ENCODE results near the gene SUGT1. TPM values are rescaled to one million over a fixed set of nuclear protein-coding genes. Genes with fewer than 3 reads are reported as not detected.

The SUGT1 gene
- total and polyA plus RNA-seq, 2 of the 13 experiments (the other 11 are each of a cell fraction or from before 2014, with no cell fraction given) = 23.1 to 71.2 TPM

DNA sequence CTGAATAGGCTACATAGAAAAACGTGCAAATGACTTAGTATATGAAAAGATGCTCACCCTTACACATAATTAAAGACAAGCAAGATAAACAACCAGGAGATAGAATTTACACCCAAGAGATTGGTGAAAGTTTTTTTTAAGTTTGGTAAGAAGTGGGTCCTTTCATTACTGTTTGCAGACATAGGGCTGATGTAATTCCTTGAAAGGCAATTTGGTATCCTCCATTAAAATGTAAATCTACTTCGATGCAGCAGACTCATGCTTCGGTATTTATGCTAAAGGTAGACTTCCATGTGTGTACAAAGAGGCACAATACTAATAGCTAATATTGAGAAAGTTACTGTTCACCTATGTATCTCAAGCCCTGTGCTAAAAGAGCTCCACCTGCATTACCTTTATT lies 53.4 kb downstream of the SUGT1 start (continued):
- TF ChIP-seq, protein P1, sequence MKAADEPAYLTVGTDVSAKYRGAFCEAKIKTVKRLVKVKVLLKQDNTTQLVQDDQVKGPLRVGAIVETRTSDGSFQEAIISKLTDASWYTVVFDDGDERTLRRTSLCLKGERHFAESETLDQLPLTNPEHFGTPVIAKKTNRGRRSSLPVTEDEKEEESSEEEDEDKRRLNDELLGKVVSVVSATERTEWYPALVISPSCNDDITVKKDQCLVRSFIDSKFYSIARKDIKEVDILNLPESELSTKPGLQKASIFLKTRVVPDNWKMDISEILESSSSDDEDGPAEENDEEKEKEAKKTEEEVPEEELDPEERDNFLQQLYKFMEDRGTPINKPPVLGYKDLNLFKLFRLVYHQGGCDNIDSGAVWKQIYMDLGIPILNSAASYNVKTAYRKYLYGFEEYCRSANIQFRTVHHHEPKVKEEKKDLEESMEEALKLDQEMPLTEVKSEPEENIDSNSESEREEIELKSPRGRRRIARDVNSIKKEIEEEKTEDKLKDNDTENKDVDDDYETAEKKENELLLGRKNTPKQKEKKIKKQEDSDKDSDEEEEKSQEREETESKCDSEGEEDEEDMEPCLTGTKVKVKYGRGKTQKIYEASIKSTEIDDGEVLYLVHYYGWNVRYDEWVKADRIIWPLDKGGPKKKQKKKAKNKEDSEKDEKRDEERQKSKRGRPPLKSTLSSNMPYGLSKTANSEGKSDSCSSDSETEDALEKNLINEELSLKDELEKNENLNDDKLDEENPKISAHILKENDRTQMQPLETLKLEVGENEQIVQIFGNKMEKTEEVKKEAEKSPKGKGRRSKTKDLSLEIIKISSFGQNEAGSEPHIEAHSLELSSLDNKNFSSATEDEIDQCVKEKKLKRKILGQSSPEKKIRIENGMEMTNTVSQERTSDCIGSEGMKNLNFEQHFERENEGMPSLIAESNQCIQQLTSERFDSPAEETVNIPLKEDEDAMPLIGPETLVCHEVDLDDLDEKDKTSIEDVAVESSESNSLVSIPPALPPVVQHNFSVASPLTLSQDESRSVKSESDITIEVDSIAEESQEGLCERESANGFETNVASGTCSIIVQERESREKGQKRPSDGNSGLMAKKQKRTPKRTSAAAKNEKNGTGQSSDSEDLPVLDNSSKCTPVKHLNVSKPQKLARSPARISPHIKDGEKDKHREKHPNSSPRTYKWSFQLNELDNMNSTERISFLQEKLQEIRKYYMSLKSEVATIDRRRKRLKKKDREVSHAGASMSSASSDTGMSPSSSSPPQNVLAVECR (CRISPR knock-in tag; IDR thresholded peaks at IDR 0.05; ENCODE audit: borderline replicate concordance) = no peak
- TF ChIP-seq, protein P2, sequence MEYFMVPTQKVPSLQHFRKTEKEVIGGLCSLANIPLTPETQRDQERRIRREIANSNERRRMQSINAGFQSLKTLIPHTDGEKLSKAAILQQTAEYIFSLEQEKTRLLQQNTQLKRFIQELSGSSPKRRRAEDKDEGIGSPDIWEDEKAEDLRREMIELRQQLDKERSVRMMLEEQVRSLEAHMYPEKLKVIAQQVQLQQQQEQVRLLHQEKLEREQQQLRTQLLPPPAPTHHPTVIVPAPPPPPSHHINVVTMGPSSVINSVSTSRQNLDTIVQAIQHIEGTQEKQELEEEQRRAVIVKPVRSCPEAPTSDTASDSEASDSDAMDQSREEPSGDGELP (IDR thresholded peaks at IDR 0.05; ENCODE audit: borderline replicate concordance, low read depth) = no peak
- TF ChIP-seq, protein P3, sequence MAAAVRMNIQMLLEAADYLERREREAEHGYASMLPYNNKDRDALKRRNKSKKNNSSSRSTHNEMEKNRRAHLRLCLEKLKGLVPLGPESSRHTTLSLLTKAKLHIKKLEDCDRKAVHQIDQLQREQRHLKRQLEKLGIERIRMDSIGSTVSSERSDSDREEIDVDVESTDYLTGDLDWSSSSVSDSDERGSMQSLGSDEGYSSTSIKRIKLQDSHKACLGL (CRISPR knock-in tag; IDR thresholded peaks at IDR 0.05) = no peak
- TF ChIP-seq FOXC1 (CRISPR knock-in tag; IDR thresholded peaks at IDR 0.05; ENCODE audit: borderline replicate concordance) = no peak
- TF ChIP-seq ZNF143 (CRISPR knock-in tag; IDR thresholded peaks at IDR 0.05) = no peak
- TF ChIP-seq MATR3 (CRISPR knock-in tag; IDR thresholded peaks at IDR 0.05) = no peak
- no peak for TF ChIP-seq GATAD2A (CRISPR knock-in tag; IDR thresholded peaks at IDR 0.05)
- no peak for TF ChIP-seq WIZ (CRISPR knock-in tag; IDR thresholded peaks at IDR 0.05)
- TF ChIP-seq ZNF501 (CRISPR knock-in tag; IDR thresholded peaks at IDR 0.05) = no peak
- TF ChIP-seq ZNF468 (CRISPR knock-in tag; IDR thresholded peaks at IDR 0.05) = no peak
- TF ChIP-seq SIN3B (IDR thresholded peaks at IDR 0.05; ENCODE audit: low read length) = no peak
- no peak for TF ChIP-seq TBX3 (IDR thresholded peaks at IDR 0.05; ENCODE audit: borderline replicate concordance)
